ENCODE results near the gene SLC7A8. TPM values are rescaled to one million over a fixed set of nuclear protein-coding genes. Genes with fewer than 3 reads are reported as not detected.

Gene SLC7A8
- total RNA-seq, 2 experiments from 2014 or later: 0.76 to 0.93 TPM

- peaks cover 7% of the 10 kb centered on the region for H3K27me3 Mint-ChIP-seq
- no peak for DNase-seq
- no peak overlapping the region for H3K27ac Mint-ChIP-seq
- peaks cover 11% of the 10 kb centered on the region for H3K4me1 Mint-ChIP-seq
- no peaks in the 10 kb centered on the region for H3K36me3 Mint-ChIP-seq (ENCODE audit: low read depth)
- peaks cover 1% of the 10 kb centered on the region for H3K9me3 Mint-ChIP-seq
- POLR2A ChIA-PET: no interaction called here
- CTCF ChIA-PET: interaction anchor here (0.6 kb wide), 1 partner anchor 169 kb away, joined by 3 read pairs; no protein-coding TSS in a partner anchor
- no peak overlapping the region for H3K4me3 Mint-ChIP-seq
Observed at GRCh38 chr14:23132970-23133369, 50.5 kb downstream of the SLC7A8 start.

DNA sequence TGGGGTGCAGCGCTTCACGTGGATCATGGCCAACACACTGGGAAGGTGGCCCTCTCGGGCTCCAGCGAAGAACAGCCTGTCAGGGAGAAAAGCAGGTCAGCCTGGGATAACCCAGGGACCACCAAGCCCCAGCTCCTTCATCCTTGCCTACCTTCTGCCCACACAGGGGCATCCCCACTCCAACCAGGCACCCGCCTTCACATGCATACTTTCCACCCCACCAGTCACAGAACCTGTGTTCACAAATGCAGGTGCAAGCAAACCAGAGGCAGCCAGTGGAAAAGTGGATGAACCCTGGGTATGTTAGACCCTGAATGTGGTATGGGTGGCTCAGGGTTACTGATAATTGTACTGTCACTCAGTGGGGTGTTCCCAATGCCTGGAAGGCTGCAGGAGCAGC, 52.0 kb downstream of the SLC7A8 start:
- Mint-ChIP-seq H3K36me3 (ENCODE audit: low read depth) (no peaks in the 10 kb centered on the region), H3K4me1 (peaks cover 14% of the 10 kb centered on the region), H3K9me3 (peaks cover 1% of the 10 kb centered on the region), H3K27me3 (peaks cover 7% of the 10 kb centered on the region), H3K27ac (no peak overlapping the region), H3K4me3 (no peak overlapping the region)
- POLR2A ChIA-PET: no interaction called here
- DNase-seq: no peak
- CTCF ChIA-PET: interaction anchor here (0.6 to 1.3 kb wide), 3 partner anchors 54 to 437 kb away, joined by 3 to 4 read pairs (median 3); no protein-coding TSS in a partner anchor

- no peak for DNase-seq
- H3K4me1 Mint-ChIP-seq: peaks cover 14% of the 10 kb centered on the region
- H3K4me3 Mint-ChIP-seq: no peak overlapping the region
- ChIA-PET POLR2A (interaction anchor here (1.2 kb wide), 1 partner anchor 10 kb away, joined by 3 read pairs; no protein-coding TSS in a partner anchor), CTCF (interaction anchor here (1.0 to 2.8 kb wide), 3 partner anchors 10 to 62 kb away, joined by 3 to 19 read pairs (median 3); no protein-coding TSS in a partner anchor)
- H3K36me3 Mint-ChIP-seq (ENCODE audit: low read depth): no peaks in the 10 kb centered on the region
- H3K27ac Mint-ChIP-seq: no peak overlapping the region
- H3K27me3 Mint-ChIP-seq: peaks cover 10% of the 10 kb centered on the region
- H3K9me3 Mint-ChIP-seq: peaks cover 1% of the 10 kb centered on the region
Observed at GRCh38 chr14:23130871-23131270, 52.6 kb downstream of the SLC7A8 start.

DNA sequence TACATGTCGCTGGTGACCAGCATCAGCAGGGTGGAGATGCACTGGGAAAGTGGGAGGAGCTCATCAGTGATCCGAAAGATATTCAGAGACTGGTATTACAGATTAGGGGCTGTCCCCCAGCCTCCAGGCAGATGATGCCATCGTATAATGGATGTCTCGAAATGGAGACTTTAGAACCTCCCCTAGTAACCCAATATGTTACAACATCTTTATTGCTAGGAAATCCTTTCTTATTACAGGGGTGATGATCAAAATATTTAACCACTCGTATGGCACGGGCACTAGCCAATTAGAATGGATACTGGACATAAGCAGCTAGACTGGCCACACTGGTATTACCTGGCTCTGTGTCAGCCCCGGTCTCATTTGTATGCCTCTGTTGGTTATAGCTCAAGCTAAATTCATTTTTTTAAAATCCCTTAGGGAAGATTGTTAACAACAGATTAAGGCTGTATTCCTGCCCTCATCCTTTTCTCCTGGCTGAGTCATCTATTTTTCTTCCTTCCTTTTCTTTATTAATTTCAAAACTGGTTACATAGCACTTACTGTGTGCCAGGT, 53.6 kb downstream of the SLC7A8 start:
- no peak for DNase-seq
- Mint-ChIP-seq H3K36me3 (ENCODE audit: low read depth) (no peaks in the 10 kb centered on the region), H3K4me3 (no peak overlapping the region), H3K9me3 (peaks cover 1% of the 10 kb centered on the region), H3K27me3 (peaks cover 10% of the 10 kb centered on the region), H3K27ac (no peak overlapping the region), H3K4me1 (peaks cover 14% of the 10 kb centered on the region)
- POLR2A ChIA-PET: interaction anchor here (1.2 kb wide), 1 partner anchor 9 kb away, joined by 3 read pairs; no protein-coding TSS in a partner anchor
- CTCF ChIA-PET: interaction anchor here (1.0 to 2.8 kb wide), 2 partner anchors 9 to 61 kb away, joined by 3 to 19 read pairs; no protein-coding TSS in a partner anchor

DNA sequence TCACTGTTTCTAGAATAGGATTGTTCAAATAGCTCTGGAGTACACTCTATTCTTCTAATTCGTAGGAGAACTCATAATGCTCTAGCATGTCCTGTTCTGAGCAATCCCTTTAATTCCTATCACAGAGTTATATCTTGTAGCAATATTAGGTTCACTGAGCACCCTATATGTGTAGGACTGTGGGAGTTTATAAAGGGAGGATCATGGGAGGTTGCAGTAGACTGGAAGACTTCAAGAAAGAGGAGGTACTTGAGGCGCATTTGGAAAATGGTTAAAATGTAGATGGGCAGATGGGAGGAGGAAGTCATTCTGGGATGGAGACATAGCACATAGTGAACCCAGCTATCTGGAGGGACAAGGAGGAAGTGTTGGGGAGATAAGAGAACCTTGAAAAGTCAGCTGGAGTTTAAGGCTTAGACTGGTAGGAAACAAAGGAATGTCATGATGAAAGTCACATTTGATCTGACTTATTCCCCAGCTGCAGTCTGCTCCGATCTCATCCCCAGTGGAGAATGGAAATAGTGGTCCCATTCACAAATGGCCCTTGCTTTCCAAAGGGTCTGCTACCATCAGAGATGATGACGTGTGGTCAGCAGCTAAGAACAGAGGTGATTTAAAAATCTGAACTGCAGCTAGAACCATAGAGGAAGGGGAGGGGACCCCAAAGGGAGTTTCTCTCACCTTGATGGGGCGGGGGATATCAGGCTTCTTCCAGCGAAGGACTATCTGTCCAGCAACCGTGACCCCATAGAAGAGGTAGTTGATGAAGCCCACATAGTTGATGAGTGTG, 54.3 kb downstream of the SLC7A8 start:
- DNase-seq: no peak
- peaks cover 14% of the 10 kb centered on the region for H3K4me1 Mint-ChIP-seq
- no peaks in the 10 kb centered on the region for H3K36me3 Mint-ChIP-seq (ENCODE audit: low read depth)
- POLR2A ChIA-PET: no interaction called here
- H3K9me3 Mint-ChIP-seq: peaks cover 1% of the 10 kb centered on the region
- H3K27me3 Mint-ChIP-seq: peaks cover 10% of the 10 kb centered on the region
- CTCF ChIA-PET: interaction anchor here (2.8 kb wide), 1 partner anchor 9 kb away, joined by 19 read pairs; no protein-coding TSS in a partner anchor
- H3K4me3 Mint-ChIP-seq: no peak overlapping the region
- no peak overlapping the region for H3K27ac Mint-ChIP-seq

GRCh38 chr14:23127861-23128260, 55.6 kb downstream of the SLC7A8 start:
- Mint-ChIP-seq H3K36me3 (ENCODE audit: low read depth) (no peaks in the 10 kb centered on the region), H3K9me3 (peaks cover 1% of the 10 kb centered on the region), H3K27me3 (peaks cover 10% of the 10 kb centered on the region), H3K4me3 (no peak overlapping the region), H3K27ac (peak overlapping the region; percentile 21), H3K4me1 (peaks cover 14% of the 10 kb centered on the region)
- DNase-seq: no peak
- CTCF ChIA-PET: no interaction called here
- POLR2A ChIA-PET: no interaction called here

- Mint-ChIP-seq H3K27me3 (peaks cover 10% of the 10 kb centered on the region), H3K9me3 (peaks cover 1% of the 10 kb centered on the region), H3K4me1 (peaks cover 19% of the 10 kb centered on the region), H3K27ac (no peak overlapping the region), H3K4me3 (no peak overlapping the region), H3K36me3 (ENCODE audit: low read depth) (no peaks in the 10 kb centered on the region)
- DNase-seq: no peak
- ChIA-PET POLR2A (no interaction called here), CTCF (interaction anchor here (1.4 kb wide), 1 partner anchor 61 kb away, joined by 4 read pairs; no protein-coding TSS in a partner anchor)
Observed at GRCh38 chr14:23126548-23127278, 56.7 kb downstream of the SLC7A8 start.

- ChIA-PET CTCF (interaction anchor here (1.4 to 7.6 kb wide), 2 partner anchors 60 to 61 kb away, joined by 4 to 214 read pairs; partner anchors contain the start of gene SLC7A8), POLR2A (no interaction called here)
- no peaks in the 10 kb centered on the region for H3K36me3 Mint-ChIP-seq (ENCODE audit: low read depth)
- H3K9me3 Mint-ChIP-seq: peaks cover 1% of the 10 kb centered on the region
- no peak overlapping the region for H3K4me3 Mint-ChIP-seq
- peaks cover 26% of the 10 kb centered on the region for H3K4me1 Mint-ChIP-seq
- H3K27me3 Mint-ChIP-seq: peaks cover 6% of the 10 kb centered on the region
- no peak overlapping the region for H3K27ac Mint-ChIP-seq
- no peak for DNase-seq
Observed at GRCh38 chr14:23125933-23126524, 57.4 kb downstream of the SLC7A8 start.

GRCh38 chr14:23125011-23125410, 58.4 kb downstream of the SLC7A8 start:
- DNase-seq: no peak
- ChIA-PET CTCF (interaction anchor here (7.6 kb wide), 1 partner anchor 61 kb away, joined by 214 read pairs; the partner anchor contains the start of gene SLC7A8), POLR2A (interaction anchor here (0.7 to 1.0 kb wide), 2 partner anchors 52 to 178 kb away, joined by 3 read pairs; partner anchors contain the start of gene PPP1R3E)
- Mint-ChIP-seq H3K27ac (no peak overlapping the region), H3K4me3 (no peak overlapping the region), H3K4me1 (peaks cover 36% of the 10 kb centered on the region), H3K36me3 (ENCODE audit: low read depth) (no peaks in the 10 kb centered on the region), H3K9me3 (peaks cover 1% of the 10 kb centered on the region), H3K27me3 (peaks cover 3% of the 10 kb centered on the region)

- Mint-ChIP-seq H3K4me3 (no peak overlapping the region), H3K27ac (no peak overlapping the region), H3K36me3 (ENCODE audit: low read depth) (no peaks in the 10 kb centered on the region), H3K4me1 (peaks cover 42% of the 10 kb centered on the region), H3K27me3 (peaks cover 3% of the 10 kb centered on the region), H3K9me3 (peaks cover 1% of the 10 kb centered on the region)
- DNase-seq: no peak
- ChIA-PET CTCF (interaction anchor here (1.5 to 7.6 kb wide), 2 partner anchors 17 to 62 kb away, joined by 4 to 214 read pairs; partner anchors contain the start of gene SLC7A8), POLR2A (interaction anchor here (1.0 kb wide), 1 partner anchor 53 kb away, joined by 3 read pairs; no protein-coding TSS in a partner anchor)
Observed at GRCh38 chr14:23124337-23124954, 59.0 kb downstream of the SLC7A8 start.

DNA sequence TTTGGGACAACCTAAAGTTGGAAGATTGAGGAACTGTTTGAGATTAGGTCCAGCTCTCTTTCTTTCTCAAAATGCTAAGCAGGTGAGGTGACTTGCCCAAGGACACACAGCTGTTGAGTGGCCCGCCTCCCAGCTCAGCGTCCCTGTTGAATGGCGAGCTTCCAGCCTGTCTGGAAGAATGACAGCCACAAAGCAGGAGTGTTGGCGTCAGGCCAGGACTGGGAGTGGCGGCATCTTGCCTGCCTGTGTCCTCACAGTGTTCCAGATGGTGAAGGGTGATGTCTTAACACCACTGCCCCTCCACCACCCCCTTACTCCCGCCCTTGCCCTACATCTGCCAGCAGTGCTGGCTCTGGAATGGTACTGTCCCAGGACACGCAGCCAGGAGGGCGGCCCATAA, 60.0 kb downstream of the SLC7A8 start:
- Mint-ChIP-seq H3K36me3 (ENCODE audit: low read depth) (no peaks in the 10 kb centered on the region), H3K27me3 (peaks cover 3% of the 10 kb centered on the region), H3K4me3 (no peak overlapping the region), H3K27ac (no peak overlapping the region), H3K9me3 (no peaks in the 10 kb centered on the region), H3K4me1 (peaks cover 40% of the 10 kb centered on the region)
- ChIA-PET CTCF (interaction anchor here (1.5 to 7.6 kb wide), 2 partner anchors 18 to 63 kb away, joined by 4 to 214 read pairs; partner anchors contain the start of gene SLC7A8), POLR2A (no interaction called here)
- DNase-seq: no peak

GRCh38 chr14:23122086-23122485, 61.4 kb downstream of the SLC7A8 start:
- H3K27ac Mint-ChIP-seq: no peak overlapping the region
- peaks cover 3% of the 10 kb centered on the region for H3K27me3 Mint-ChIP-seq
- H3K4me3 Mint-ChIP-seq: no peak overlapping the region
- H3K36me3 Mint-ChIP-seq (ENCODE audit: low read depth): no peaks in the 10 kb centered on the region
- H3K4me1 Mint-ChIP-seq: peaks cover 34% of the 10 kb centered on the region
- POLR2A ChIA-PET: interaction anchor here (1.0 to 2.9 kb wide), 4 partner anchors 64 to 199 kb away, joined by 3 to 22 read pairs (median 10); partner anchors contain the start of genes PABPN1 and PPP1R3E
- no peak for DNase-seq
- CTCF ChIA-PET: interaction anchor here (0.8 to 7.6 kb wide), 14 partner anchors 10 to 258 kb away, joined by 3 to 214 read pairs (median 22); partner anchors contain the start of genes ACIN1, C14orf119, PABPN1 and PPP1R3E
- H3K9me3 Mint-ChIP-seq: no peaks in the 10 kb centered on the region
